Duodenal mucosa (tissue), 2 donors: ENCODE data around the gene OR56A1.

ENCODE experiments used
- H3K27ac ChIP-seq: one replicate; pipeline ENCODE4 v1.7.0; 2013; ENCODE audit warnings: low read depth, low read length
- H3K27me3 ChIP-seq, 2 donors: one replicate each; pipeline ENCODE4 v1.7.0; 2013; ENCODE audit warnings: low read length in 2 of 2, control low read depth in 1 of 2; ENCODE audit not compliant: insufficient read depth in 2 of 2, control insufficient read depth in 1 of 2
- H3K36me3 ChIP-seq, 2 donors: one replicate each; pipeline ENCODE4 v1.7.0; 2013; ENCODE audit warnings: low read length in 2 of 2, control low read depth in 1 of 2; ENCODE audit not compliant: insufficient read depth in 2 of 2, control insufficient read depth in 1 of 2
- H3K4me1 ChIP-seq, 2 donors: one replicate each; pipeline ENCODE4 v1.7.0; 2013; ENCODE audit warnings: low read length in 2 of 2, control low read depth in 1 of 2; ENCODE audit not compliant: insufficient read depth in 2 of 2, control insufficient read depth in 1 of 2
- H3K4me3 ChIP-seq, 2 donors: one replicate each; pipeline ENCODE4 v1.7.0; 2013; ENCODE audit warnings: low read length in 2 of 2, low read depth in 1 of 2
- H3K9ac ChIP-seq, 2 donors: one replicate each; pipeline ENCODE4 v1.7.0; 2013; ENCODE audit warnings: low read length in 2 of 2, low read depth in 1 of 2
- H3K9me3 ChIP-seq, 2 donors: one replicate each; pipeline ENCODE4 v1.7.0; 2013; ENCODE audit warnings: low read length in 2 of 2, control low read depth in 1 of 2; ENCODE audit not compliant: control insufficient read depth in 1 of 2

OR56A1 gene

GRCh38 chr11:6040874-6041273, 10.3 kb upstream of the OR56A1 start:
- Histone ChIP-seq H3K4me3 (no peak overlapping the region), H3K27me3 (no peaks in the 10 kb centered on the region), H3K36me3 (no peaks in the 10 kb centered on the region), H3K4me1 (no peaks in the 10 kb centered on the region), H3K9me3 (no peaks in the 10 kb centered on the region), H3K27ac (no peak overlapping the region), H3K9ac (no peak overlapping the region)

GRCh38 chr11:6027501-6027900, 3.1 kb downstream of the OR56A1 start:
- H3K9me3 ChIP-seq = no peaks in the 10 kb centered on the region
- H3K9ac ChIP-seq = no peak overlapping the region
- H3K27ac ChIP-seq = no peak overlapping the region
- H3K4me3 ChIP-seq = no peak overlapping the region
- H3K4me1 ChIP-seq = no peaks in the 10 kb centered on the region
- H3K27me3 ChIP-seq = peaks cover 0 to 3% of the 10 kb centered on the region in 2 donors
- H3K36me3 ChIP-seq = no peaks in the 10 kb centered on the region

DNA sequence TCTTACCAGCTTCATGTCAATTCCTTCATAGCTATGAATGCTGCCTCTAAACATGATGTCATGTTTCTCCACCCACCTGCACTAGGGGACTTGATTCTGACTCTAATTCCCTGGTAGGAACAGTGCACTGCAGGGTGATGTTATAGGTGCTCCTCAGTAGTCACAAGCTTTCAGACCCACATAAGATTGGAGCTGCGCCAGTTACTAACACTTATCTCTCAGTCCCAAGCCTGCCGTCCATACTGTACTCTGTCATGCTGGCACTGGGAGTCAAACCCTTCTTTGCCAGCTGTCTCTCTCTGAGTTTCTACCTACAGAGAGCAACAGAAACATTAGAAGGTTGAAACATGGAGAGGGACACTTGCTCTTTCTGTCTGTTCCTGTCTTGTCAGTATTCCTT, 5.5 kb downstream of the OR56A1 start:
- H3K4me3 ChIP-seq = no peak overlapping the region
- H3K27ac ChIP-seq = no peak overlapping the region
- H3K36me3 ChIP-seq = no peaks in the 10 kb centered on the region
- no peak overlapping the region for H3K9ac ChIP-seq
- H3K9me3 ChIP-seq = no peaks in the 10 kb centered on the region
- no peaks in the 10 kb centered on the region for H3K4me1 ChIP-seq
- peaks cover 0 to 3% of the 10 kb centered on the region in 2 donors for H3K27me3 ChIP-seq

DNA sequence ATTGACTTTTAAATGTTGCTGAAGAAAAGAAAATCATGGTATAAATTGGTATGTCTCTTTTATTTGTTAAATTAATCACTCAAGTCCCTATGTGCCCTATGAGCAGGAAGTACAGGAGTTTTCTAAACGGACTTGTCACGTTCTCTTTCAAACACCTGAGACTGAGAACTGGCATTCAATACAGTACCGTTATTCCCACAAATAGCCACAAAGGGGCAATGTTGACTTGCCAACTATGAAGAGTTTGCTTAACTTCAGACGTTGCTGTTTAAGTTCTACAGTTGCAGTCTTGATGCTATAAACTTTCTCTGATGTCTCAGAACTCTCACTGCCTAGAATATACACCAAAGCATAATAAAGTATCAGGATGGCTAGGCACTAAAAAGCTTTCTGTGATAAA, 7.6 kb downstream of the OR56A1 start:
- Histone ChIP-seq H3K9me3 (no peaks in the 10 kb centered on the region), H3K4me3 (no peak overlapping the region), H3K27ac (no peak overlapping the region), H3K27me3 (peaks cover 0 to 3% of the 10 kb centered on the region in 2 donors), H3K36me3 (no peaks in the 10 kb centered on the region), H3K9ac (no peak overlapping the region), H3K4me1 (no peaks in the 10 kb centered on the region)

DNA sequence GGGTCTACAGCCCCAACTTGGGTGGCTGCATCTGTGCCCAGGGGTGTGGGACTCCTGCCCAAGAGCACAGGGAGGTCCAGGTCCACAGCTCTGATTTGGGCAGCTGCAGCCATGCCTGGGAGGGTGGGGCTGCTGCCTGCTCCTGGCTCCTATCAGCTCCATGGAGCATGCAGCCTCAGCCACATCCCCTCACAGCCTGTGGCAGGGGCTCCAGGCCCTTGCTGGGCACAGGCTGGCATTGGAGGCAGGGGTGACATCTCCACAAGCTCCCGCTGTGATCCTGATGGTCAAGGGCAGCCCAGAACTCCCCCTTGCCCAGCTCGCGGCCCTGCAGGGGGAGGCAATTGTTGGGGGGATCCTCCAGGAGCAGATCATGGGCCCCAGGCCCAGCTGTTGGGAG, 17.5 kb downstream of the OR56A1 start:
- no peak overlapping the region for H3K4me3 ChIP-seq
- H3K9me3 ChIP-seq = peaks cover 0 to 4% of the 10 kb centered on the region in 2 donors
- H3K27ac ChIP-seq = no peak overlapping the region
- no peaks in the 10 kb centered on the region for H3K4me1 ChIP-seq
- no peaks in the 10 kb centered on the region for H3K36me3 ChIP-seq
- H3K27me3 ChIP-seq = no peaks in the 10 kb centered on the region
- H3K9ac ChIP-seq = no peak overlapping the region

DNA sequence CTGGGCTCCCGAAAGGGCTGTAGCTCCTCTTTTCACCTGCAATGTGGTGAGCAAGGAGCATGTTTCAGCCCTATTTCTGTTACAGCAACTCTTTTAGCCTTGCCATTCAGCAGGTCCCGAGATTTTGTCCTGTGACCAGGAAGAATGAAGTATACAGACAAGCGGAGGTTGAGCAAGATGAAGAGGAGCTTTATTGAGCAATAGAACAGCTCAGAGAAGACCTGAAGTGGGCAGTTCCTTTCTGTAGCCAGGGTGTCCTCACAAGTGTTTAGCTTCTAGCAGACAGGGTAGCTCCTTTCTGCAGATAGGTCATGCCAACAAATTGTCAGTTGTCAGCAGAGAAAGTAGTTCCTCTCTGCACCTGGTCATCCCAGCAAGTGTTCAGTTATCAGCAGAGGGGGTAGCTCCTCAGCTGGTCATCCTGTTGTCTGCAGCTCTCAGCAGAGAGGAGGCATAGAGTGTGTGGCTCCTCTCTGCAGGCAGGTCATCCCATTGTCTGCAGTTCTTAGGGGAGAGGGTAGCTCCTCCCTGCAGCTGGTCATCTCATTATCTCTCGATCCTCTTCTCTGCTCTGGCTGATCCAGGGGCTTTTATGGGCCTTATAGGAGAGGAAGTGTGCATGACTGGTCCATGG, 18.4 kb downstream of the OR56A1 start:
- Histone ChIP-seq H3K27ac (no peak overlapping the region), H3K4me3 (no peak overlapping the region), H3K9me3 (peaks cover 0 to 4% of the 10 kb centered on the region in 2 donors), H3K36me3 (no peaks in the 10 kb centered on the region), H3K27me3 (no peaks in the 10 kb centered on the region), H3K9ac (no peak overlapping the region), H3K4me1 (no peaks in the 10 kb centered on the region)

DNA sequence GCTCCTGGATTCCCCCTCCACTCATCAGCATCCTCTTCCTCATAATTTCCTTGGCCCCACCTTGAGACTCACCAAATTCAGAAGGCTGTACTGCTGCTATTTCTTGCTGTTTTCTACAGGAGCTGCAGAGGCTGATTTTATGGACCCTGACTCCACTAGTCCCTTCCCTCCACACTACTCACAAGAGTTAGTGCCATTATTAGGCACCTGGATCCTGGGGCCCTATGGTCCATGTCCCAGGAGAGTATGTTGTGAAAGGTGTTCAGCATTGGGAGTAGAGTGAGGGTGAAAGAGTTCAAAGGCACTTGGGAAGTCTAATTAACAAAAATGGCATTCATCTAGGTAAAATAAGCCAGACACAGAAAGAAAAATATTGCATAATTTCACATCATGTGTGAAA, 23.7 kb downstream of the OR56A1 start, which contains the start of gene OR56A4:
TSS of gene OR56A4 (minus strand) at position 101 of the 400 bp plus-strand sequence. CDS start 3,954 bp downstream, outside the sequence.
- H3K27ac ChIP-seq = no peak within 1 kb of the TSS

GRCh38 chr11:6006395-6006794, 24.2 kb downstream of the OR56A1 start:
- Histone ChIP-seq H3K36me3 (no peaks in the 10 kb centered on the region), H3K9ac (no peak overlapping the region), H3K4me1 (no peaks in the 10 kb centered on the region), H3K27me3 (no peaks in the 10 kb centered on the region), H3K4me3 (no peak overlapping the region), H3K9me3 (no peaks in the 10 kb centered on the region), H3K27ac (no peak overlapping the region)

More for the DNA sequence above, 23.7 kb downstream of the OR56A1 start, which contains the start of gene OR56A4:
- Histone ChIP-seq H3K4me1 (no peaks in the 10 kb centered on the region), H3K9me3 (no peaks in the 10 kb centered on the region), H3K27me3 (no peaks in the 10 kb centered on the region), H3K4me3 (no peak within 1 kb of the TSS), H3K9ac (no peak within 1 kb of the TSS), H3K36me3 (no peaks in the 10 kb centered on the region)

- Histone ChIP-seq H3K36me3 (no peaks in the 10 kb centered on the region), H3K9me3 (no peaks in the 10 kb centered on the region), H3K27me3 (no peaks in the 10 kb centered on the region), H3K27ac (no peak overlapping the region), H3K4me3 (no peak overlapping the region), H3K4me1 (no peaks in the 10 kb centered on the region), H3K9ac (no peak overlapping the region)
Measured at GRCh38 chr11:6002202-6002699, 28.3 kb downstream of the OR56A1 start.

DNA sequence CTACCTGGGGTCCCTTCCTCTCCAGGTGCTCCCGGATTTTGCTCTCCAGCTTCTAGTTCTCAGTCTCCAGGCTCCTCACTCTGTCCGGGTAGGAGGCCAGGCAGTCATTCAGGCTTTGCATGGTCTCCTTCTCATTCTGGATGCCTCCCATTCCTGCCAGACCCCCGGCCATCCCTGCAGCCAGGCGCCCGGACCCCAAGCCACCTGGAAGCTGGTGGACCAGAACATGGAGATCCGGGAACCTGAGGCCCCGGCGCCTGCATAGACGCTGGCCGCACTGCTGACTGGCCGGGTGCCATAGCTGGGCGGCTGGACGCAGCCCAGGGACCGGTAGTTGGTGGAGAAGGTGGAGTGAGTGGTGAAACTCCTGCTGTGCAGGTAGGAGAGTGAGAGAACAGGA, 35.8 kb downstream of the OR56A1 start:
- Histone ChIP-seq H3K36me3 (no peaks in the 10 kb centered on the region), H3K9me3 (no peaks in the 10 kb centered on the region), H3K4me1 (no peaks in the 10 kb centered on the region), H3K27me3 (no peaks in the 10 kb centered on the region), H3K27ac (no peak overlapping the region), H3K9ac (no peak overlapping the region), H3K4me3 (no peak overlapping the region)
